ENCODE measurements around the gene GINS3. TPM values are rescaled to one million over a fixed set of nuclear protein-coding genes. Genes with fewer than 3 reads are reported as not detected.

GINS3 gene
- total RNA-seq, 1 experiment from 2014 or later: 15.2 TPM

GRCh38 chr16:58367252-58367651 lies 25.0 kb upstream of the GINS3 start:
- no peak overlapping the region for H3K4me3 Mint-ChIP-seq (ENCODE audit: unreplicated experiment)
- peaks cover 7% of the 10 kb centered on the region for H3K27me3 Mint-ChIP-seq (ENCODE audit: insufficient read depth, unreplicated experiment)
- no peaks in the 10 kb centered on the region for H3K36me3 Mint-ChIP-seq (ENCODE audit: insufficient read depth, unreplicated experiment)
- ChIA-PET POLR2A (no interaction called here), CTCF (no interaction called here)
- no peak overlapping the region for H3K27ac Mint-ChIP-seq (ENCODE audit: unreplicated experiment)
- no peak for DNase-seq
- Histone ChIP-seq H3K9me3 (peaks cover 4% of the 10 kb centered on the region; the same call in 1 of the 2 replicates), H3K36me3 (ENCODE audit: control insufficient read depth, insufficient read depth, low read length) (no peaks in the 10 kb centered on the region), H3K4me1 (no peaks in the 10 kb centered on the region), H3K27me3 (replicated peaks; ENCODE audit: control insufficient read depth, insufficient read depth, low read length) (no peaks in the 10 kb centered on the region), H3K4me3 (ENCODE audit: low read depth, low read length) (no peak overlapping the region)
- no peaks in the 10 kb centered on the region for H3K9me3 Mint-ChIP-seq (ENCODE audit: unreplicated experiment)
- no TSS peak for BruUV-seq (replicated peaks)
- no peaks in the 10 kb centered on the region for H3K4me1 Mint-ChIP-seq (ENCODE audit: low read depth, unreplicated experiment)
- TF ChIP-seq CTCF (IDR thresholded peaks at IDR 0.05; ENCODE audit: insufficient read depth in 1 of 2, low read depth in 1 of 2, low read length in 1 of 2, severe bottlenecking in 1 of 2, unreplicated experiment in 1 of 2): no peak
- intact Hi-C loops (cut with micrococcal nuclease; ENCODE audit: unreplicated experiment): no loop called here

GRCh38 chr16:58371841-58372240 lies 20.4 kb upstream of the GINS3 start:
- Histone ChIP-seq H3K36me3 (ENCODE audit: control insufficient read depth, insufficient read depth, low read length) (no peaks in the 10 kb centered on the region), H3K4me3 (ENCODE audit: low read depth, low read length) (no peak overlapping the region), H3K4me1 (no peaks in the 10 kb centered on the region), H3K9me3 (peaks cover 4% of the 10 kb centered on the region; the same call in 1 of the 2 replicates), H3K27me3 (replicated peaks; ENCODE audit: control insufficient read depth, insufficient read depth, low read length) (no peaks in the 10 kb centered on the region)
- H3K27me3 Mint-ChIP-seq (ENCODE audit: insufficient read depth, unreplicated experiment): peaks cover 10% of the 10 kb centered on the region
- no peak overlapping the region for H3K27ac Mint-ChIP-seq (ENCODE audit: unreplicated experiment)
- H3K9me3 Mint-ChIP-seq (ENCODE audit: unreplicated experiment): no peaks in the 10 kb centered on the region
- BruUV-seq (replicated peaks): no TSS peak
- POLR2A ChIA-PET: no interaction called here
- intact Hi-C loops (cut with micrococcal nuclease; ENCODE audit: unreplicated experiment): no loop called here
- no peaks in the 10 kb centered on the region for H3K36me3 Mint-ChIP-seq (ENCODE audit: insufficient read depth, unreplicated experiment)
- CTCF ChIA-PET: no interaction called here
- H3K4me1 Mint-ChIP-seq (ENCODE audit: low read depth, unreplicated experiment): no peaks in the 10 kb centered on the region
- H3K4me3 Mint-ChIP-seq (ENCODE audit: unreplicated experiment): no peak overlapping the region
- no peak for TF ChIP-seq CTCF (IDR thresholded peaks at IDR 0.05; ENCODE audit: insufficient read depth in 1 of 2, low read depth in 1 of 2, low read length in 1 of 2, severe bottlenecking in 1 of 2, unreplicated experiment in 1 of 2)
- no peak for DNase-seq

GRCh38 chr16:58375386-58375785 lies 16.9 kb upstream of the GINS3 start:
- Histone ChIP-seq H3K4me1 (no peaks in the 10 kb centered on the region), H3K9me3 (peaks cover 4% of the 10 kb centered on the region; the same call in 1 of the 2 replicates), H3K27me3 (replicated peaks; ENCODE audit: control insufficient read depth, insufficient read depth, low read length) (no peaks in the 10 kb centered on the region), H3K36me3 (ENCODE audit: control insufficient read depth, insufficient read depth, low read length) (no peaks in the 10 kb centered on the region), H3K4me3 (ENCODE audit: low read depth, low read length) (no peak overlapping the region)
- Mint-ChIP-seq H3K4me3 (ENCODE audit: unreplicated experiment) (no peak overlapping the region), H3K27ac (ENCODE audit: unreplicated experiment) (no peak overlapping the region), H3K9me3 (ENCODE audit: unreplicated experiment) (no peaks in the 10 kb centered on the region), H3K36me3 (ENCODE audit: insufficient read depth, unreplicated experiment) (no peaks in the 10 kb centered on the region), H3K4me1 (ENCODE audit: low read depth, unreplicated experiment) (no peaks in the 10 kb centered on the region), H3K27me3 (ENCODE audit: insufficient read depth, unreplicated experiment) (peaks cover 12% of the 10 kb centered on the region)
- no TSS peak for BruUV-seq (replicated peaks)
- ChIA-PET POLR2A (no interaction called here), CTCF (interaction anchor here (1.4 kb wide), 1 partner anchor 112 kb away, joined by 3 read pairs; no protein-coding TSS in a partner anchor)
- no peak for TF ChIP-seq CTCF (IDR thresholded peaks at IDR 0.05; ENCODE audit: insufficient read depth in 1 of 2, low read depth in 1 of 2, low read length in 1 of 2, severe bottlenecking in 1 of 2, unreplicated experiment in 1 of 2)
- intact Hi-C loops (cut with micrococcal nuclease; ENCODE audit: unreplicated experiment): no loop called here
- no peak for DNase-seq
